H9 (cell line): ENCODE results near the gene GGT6. TPM values are rescaled to one million over a fixed set of nuclear protein-coding genes. Genes with fewer than 3 reads are reported as not detected.

ENCODE experiments used
- DNase-seq: peaks from one replicate; pipeline ENCODE4 v3.0.0-alpha.2; 2017
- H2AFZ ChIP-seq: one replicate; pipeline ENCODE4 v1.6.1; 2013; ENCODE audit warnings: mild to moderate bottlenecking, low read length, control low read depth, moderate library complexity
- H2AK5ac ChIP-seq: 2 replicates; pipeline ENCODE4 v1.6.1; 2013; ENCODE audit warnings: low read length, control low read depth, mixed read lengths; ENCODE audit not compliant: insufficient read length
- H2BK120ac ChIP-seq: one replicate; pipeline ENCODE4 v1.6.1; 2013; ENCODE audit warnings: low read depth, mild to moderate bottlenecking, low read length, control low read depth, inconsistent platforms; ENCODE audit not compliant: poor library complexity, severe bottlenecking
- H2BK12ac ChIP-seq: 2 replicates; pipeline ENCODE4 v1.6.1; 2013; ENCODE audit warnings: low read length, control low read depth, mixed read lengths, low read depth; ENCODE audit not compliant: insufficient read length
- H2BK15ac ChIP-seq: 2 replicates; pipeline ENCODE4 v1.6.1; 2013; ENCODE audit warnings: low read depth, low read length, control low read depth
- H2BK20ac ChIP-seq: one replicate; pipeline ENCODE4 v1.6.1; 2013; ENCODE audit warnings: low read depth, mild to moderate bottlenecking, low read length, control low read depth, inconsistent platforms; ENCODE audit not compliant: poor library complexity, severe bottlenecking
- H2BK5ac ChIP-seq: 2 replicates; pipeline ENCODE4 v1.6.1; 2013; ENCODE audit warnings: low read length, control low read depth, mixed read lengths; ENCODE audit not compliant: insufficient read length
- H3K14ac ChIP-seq: 2 replicates; pipeline ENCODE4 v1.6.1; 2013; ENCODE audit warnings: low read length, control low read depth; ENCODE audit not compliant: insufficient read depth
- H3K18ac ChIP-seq: 2 replicates; pipeline ENCODE4 v1.6.1; 2013; ENCODE audit warnings: low read depth, mild to moderate bottlenecking, mixed read lengths, low read length, control low read depth; ENCODE audit not compliant: insufficient read length
- H3K23ac ChIP-seq: 2 replicates; pipeline ENCODE4 v1.6.1; 2013; ENCODE audit warnings: low read length, control low read depth, mixed read lengths, low read depth; ENCODE audit not compliant: insufficient read length
- H3K23me2 ChIP-seq: 2 replicates; pipeline ENCODE4 v1.6.1; 2013; ENCODE audit warnings: low read depth, mild to moderate bottlenecking, mixed read lengths, low read length, control low read depth; ENCODE audit not compliant: insufficient read length, poor library complexity, severe bottlenecking
- H3K27ac ChIP-seq: 2 replicates; pipeline ENCODE4 v1.5.1; 2013; ENCODE audit warnings: low read length, control low read depth, mixed read lengths, low read depth; ENCODE audit not compliant: insufficient read length
- H3K27me3 ChIP-seq: 2 replicates; pipeline ENCODE4 v1.6.1; 2013; ENCODE audit warnings: low read length, control low read depth, inconsistent platforms; ENCODE audit not compliant: insufficient read depth
- H3K4ac ChIP-seq: 2 replicates; pipeline ENCODE4 v1.6.1; 2013; ENCODE audit warnings: low read depth, mild to moderate bottlenecking, control low read depth, inconsistent platforms, low read length, moderate library complexity
- H3K4me1 ChIP-seq: 2 replicates; pipeline ENCODE4 v1.6.1; 2013; ENCODE audit warnings: low read length, control low read depth, inconsistent platforms; ENCODE audit not compliant: insufficient read depth
- H3K4me2 ChIP-seq: 2 replicates; pipeline ENCODE4 v1.6.1; 2013; ENCODE audit warnings: low read length, control low read depth, mixed read lengths; ENCODE audit not compliant: insufficient read length, insufficient read depth
- H3K56ac ChIP-seq: 2 replicates; pipeline ENCODE4 v1.6.1; 2013; ENCODE audit warnings: low read depth, mild to moderate bottlenecking, mixed read lengths, low read length, control low read depth; ENCODE audit not compliant: insufficient read length
- H3K79me1 ChIP-seq: 2 replicates; pipeline ENCODE4 v1.6.1; 2013; ENCODE audit warnings: low read depth, mild to moderate bottlenecking, moderate library complexity, low read length, control low read depth, inconsistent platforms; ENCODE audit not compliant: insufficient read depth, poor library complexity, severe bottlenecking
- H3K79me2 ChIP-seq: 2 replicates; pipeline ENCODE4 v1.6.1; 2013; ENCODE audit warnings: low read length, control low read depth, inconsistent platforms; ENCODE audit not compliant: insufficient read depth
- H3K9ac ChIP-seq: 2 replicates; pipeline ENCODE4 v1.6.1; 2013; ENCODE audit warnings: low read length, control low read depth, mixed read lengths; ENCODE audit not compliant: insufficient read length; ENCODE audit errors: extremely low read depth
- H3K9me3 ChIP-seq: one replicate; pipeline ENCODE4 v1.6.1; 2013; ENCODE audit warnings: low read depth, low read length, inconsistent platforms; ENCODE audit not compliant: control insufficient read depth
- H3T11ph ChIP-seq: one replicate; pipeline ENCODE4 v1.6.1; 2013; ENCODE audit warnings: mild to moderate bottlenecking, low read length, control low read depth, inconsistent platforms
- H4K20me1 ChIP-seq: one replicate; pipeline ENCODE4 v1.6.1; 2013; ENCODE audit not compliant: control insufficient read depth, insufficient read length, insufficient read depth
- H4K5ac ChIP-seq: 2 replicates; pipeline ENCODE4 v1.6.1; 2013; ENCODE audit warnings: low read depth, mild to moderate bottlenecking, mixed read lengths, low read length, control low read depth; ENCODE audit not compliant: insufficient read length
- H4K8ac ChIP-seq: replicated peaks from 2 replicates; pipeline ENCODE4 v1.6.1; 2013; ENCODE audit warnings: low read length, control low read depth, mixed read lengths, low read depth; ENCODE audit not compliant: insufficient read length
- H4K91ac ChIP-seq: 2 replicates; pipeline ENCODE4 v1.6.1; 2013; ENCODE audit warnings: low read depth, mild to moderate bottlenecking, moderate library complexity, mixed read lengths, low read length, control low read depth; ENCODE audit not compliant: insufficient read length
- H3K27ac Mint-ChIP-seq, 3 experiments: 2 replicates in 2 of 3; 3 replicates in 1 of 3; pipeline ENCODE4 v1.8.0; 2020 to 2021; ENCODE audit warnings: mixed read lengths in 3 of 3, mild to moderate bottlenecking in 1 of 3, moderate library complexity in 1 of 3
- H3K27me3 Mint-ChIP-seq: 2 replicates; pipeline ENCODE4 v1.8.0; 2021; ENCODE audit warnings: low read depth, mild to moderate bottlenecking, moderate library complexity, mixed read lengths
- H3K36me3 Mint-ChIP-seq, 3 experiments: 2 replicates in 2 of 3; 3 replicates in 1 of 3; pipeline ENCODE4 v1.8.0; 2020 to 2021; ENCODE audit warnings: low read depth in 3 of 3, mixed read lengths in 3 of 3; ENCODE audit not compliant: insufficient read depth in 1 of 3
- H3K4me1 Mint-ChIP-seq, 2 experiments: 2 replicates each; pipeline ENCODE4 v1.8.0; 2020; ENCODE audit warnings: mixed read lengths in 2 of 2
- H3K4me3 Mint-ChIP-seq, 2 experiments: 2 replicates in 1 of 2; 3 replicates in 1 of 2; pipeline ENCODE4 v1.8.0; 2020 to 2021; ENCODE audit warnings: mild to moderate bottlenecking in 2 of 2, mixed read lengths in 2 of 2, moderate library complexity in 1 of 2
- H3K9me3 Mint-ChIP-seq, 2 experiments: 2 replicates in 1 of 2; 3 replicates in 1 of 2; pipeline ENCODE4 v1.8.0; 2020; ENCODE audit warnings: mild to moderate bottlenecking in 2 of 2, mixed read lengths in 2 of 2, moderate library complexity in 1 of 2
- WGBS: extraction: QIAGEN DNeasy Blood & Tissue Kit; methylation state at CpG from one replicate; pipeline ENCODE4 v1.1.7; 2013; ENCODE audit warnings: missing lambda C conversion rate, low lambda C conversion rate, mixed read lengths; ENCODE audit not compliant: insufficient read length; ENCODE audit errors: extremely low coverage; 5-methylcytosine and 5-hydroxymethylcytosine counted together
- total RNA-seq: library from RNA; stranded (reverse); gene quantifications from 2 replicates; pipeline ENCODE4 v1.2.1, GENCODE V29; 2021
- TF ChIP-seq, protein P1 (sequence below): fragments of 200-600 bp; sonication (generic); conservative IDR thresholded peaks from 3 replicates; pipeline ENCODE4 v1.8.0; 2021; ENCODE audit warnings: antibody characterized with exemption, mild to moderate bottlenecking

GGT6 gene
- total RNA-seq, 1 experiment from 2014 or later, result 0.17 TPM

DNA sequence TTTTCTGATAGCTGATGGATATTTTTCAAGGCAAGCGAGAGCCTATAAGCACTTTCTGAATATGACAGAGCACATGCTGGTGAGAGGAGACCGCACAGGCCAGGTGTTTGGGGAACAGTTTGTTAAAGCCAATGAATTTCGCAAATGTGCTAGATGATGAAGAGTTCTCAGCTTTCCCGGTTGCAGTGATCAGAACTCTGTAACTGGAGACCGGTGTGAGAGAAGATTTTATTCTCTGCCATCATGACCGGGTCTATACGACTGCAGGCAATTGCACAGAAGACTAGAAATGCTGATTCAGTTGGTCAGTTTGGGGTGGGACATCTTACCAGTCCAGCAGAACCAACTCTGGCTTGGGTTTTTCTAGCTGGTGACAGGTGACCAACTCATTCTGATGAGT, 49.4 kb upstream of the GGT6 start:
- Histone ChIP-seq H4K5ac (no peak overlapping the region), H3K27ac (no peak overlapping the region), H3K4me1 (no peaks in the 10 kb centered on the region), H3K4ac (no peak overlapping the region), H3K23me2 (no peaks in the 10 kb centered on the region), H2BK12ac (no peak overlapping the region), H4K20me1 (no peaks in the 10 kb centered on the region), H2BK15ac (no peak overlapping the region), H2AK5ac (no peak overlapping the region), H3K4me2 (no peak overlapping the region), H3K9ac (no peak overlapping the region), H3T11ph (no peak overlapping the region), H3K18ac (no peak overlapping the region), H2AFZ (no peak overlapping the region), H3K79me1 (no peaks in the 10 kb centered on the region), H4K8ac (no peak overlapping the region), H2BK20ac (no peak overlapping the region), H3K23ac (no peak overlapping the region), H3K79me2 (no peaks in the 10 kb centered on the region), H3K27me3 (no peaks in the 10 kb centered on the region), H2BK5ac (no peak overlapping the region), H2BK120ac (no peak overlapping the region), H3K14ac (no peak overlapping the region), H3K9me3 (no peaks in the 10 kb centered on the region), H4K91ac (no peak overlapping the region), H3K56ac (no peak overlapping the region)
- Mint-ChIP-seq H3K27ac (no peak overlapping the region), H3K9me3 (no peaks in the 10 kb centered on the region), H3K36me3 (no peaks in the 10 kb centered on the region), H3K4me3 (no peak overlapping the region), H3K27me3 (peaks cover 3% of the 10 kb centered on the region; the same call in 1 of the 2 replicates), H3K4me1 (peaks cover 14 to 25% of the 10 kb centered on the region in 2 experiments)
- TF ChIP-seq, protein P1, sequence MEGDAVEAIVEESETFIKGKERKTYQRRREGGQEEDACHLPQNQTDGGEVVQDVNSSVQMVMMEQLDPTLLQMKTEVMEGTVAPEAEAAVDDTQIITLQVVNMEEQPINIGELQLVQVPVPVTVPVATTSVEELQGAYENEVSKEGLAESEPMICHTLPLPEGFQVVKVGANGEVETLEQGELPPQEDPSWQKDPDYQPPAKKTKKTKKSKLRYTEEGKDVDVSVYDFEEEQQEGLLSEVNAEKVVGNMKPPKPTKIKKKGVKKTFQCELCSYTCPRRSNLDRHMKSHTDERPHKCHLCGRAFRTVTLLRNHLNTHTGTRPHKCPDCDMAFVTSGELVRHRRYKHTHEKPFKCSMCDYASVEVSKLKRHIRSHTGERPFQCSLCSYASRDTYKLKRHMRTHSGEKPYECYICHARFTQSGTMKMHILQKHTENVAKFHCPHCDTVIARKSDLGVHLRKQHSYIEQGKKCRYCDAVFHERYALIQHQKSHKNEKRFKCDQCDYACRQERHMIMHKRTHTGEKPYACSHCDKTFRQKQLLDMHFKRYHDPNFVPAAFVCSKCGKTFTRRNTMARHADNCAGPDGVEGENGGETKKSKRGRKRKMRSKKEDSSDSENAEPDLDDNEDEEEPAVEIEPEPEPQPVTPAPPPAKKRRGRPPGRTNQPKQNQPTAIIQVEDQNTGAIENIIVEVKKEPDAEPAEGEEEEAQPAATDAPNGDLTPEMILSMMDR, result no peak
- WGBS, result no CpG with 5 or more reads among the region's 7 CpGs
- DNase-seq, result no peak
